MM.1S (cell line): ENCODE results near the gene ITGA6.

Experiments used
- CTCF ChIP-seq: fragments of 300-600 bp; sonication (generic); IDR thresholded peaks from 2 replicates; pipeline ENCODE4 v1.5.1; 2016; ENCODE audit warnings: antibody characterized with exemption, low read length, mixed read lengths
- EZH2 ChIP-seq: fragments of 300-600 bp; sonication (generic); optimal IDR thresholded peaks from 2 replicates; pipeline ENCODE3; 2017; ENCODE audit warnings: low read depth, mild to moderate bottlenecking, antibody characterized with exemption, low read length, mixed read lengths
- EZH2phosphoT487 ChIP-seq: fragments of 300-600 bp; sonication (generic); IDR thresholded peaks from 2 replicates; pipeline ENCODE4 v1.6.1; 2018; ENCODE audit warnings: antibody characterized with exemption, low read length

- TF ChIP-seq CTCF (no peak), EZH2 (no peak), EZH2phosphoT487 (no peak)
Observed at GRCh38 chr2:172425336-172425735, 2.0 kb upstream of the ITGA6 start.
